H9 (cell line): ENCODE data around the gene SH3RF3. TPM values are rescaled to one million over a fixed set of nuclear protein-coding genes. Genes with fewer than 3 reads are reported as not detected.

ENCODE experiments used
- DNase-seq: peaks from one replicate; pipeline ENCODE4 v3.0.0-alpha.2; 2017
- H2AFZ ChIP-seq: one replicate; pipeline ENCODE4 v1.6.1; 2013; ENCODE audit warnings: mild to moderate bottlenecking, low read length, control low read depth, moderate library complexity
- H2AK5ac ChIP-seq: 2 replicates; pipeline ENCODE4 v1.6.1; 2013; ENCODE audit warnings: low read length, control low read depth, mixed read lengths; ENCODE audit not compliant: insufficient read length
- H2BK120ac ChIP-seq: one replicate; pipeline ENCODE4 v1.6.1; 2013; ENCODE audit warnings: low read depth, mild to moderate bottlenecking, low read length, control low read depth, inconsistent platforms; ENCODE audit not compliant: poor library complexity, severe bottlenecking
- H2BK12ac ChIP-seq: 2 replicates; pipeline ENCODE4 v1.6.1; 2013; ENCODE audit warnings: low read length, control low read depth, mixed read lengths, low read depth; ENCODE audit not compliant: insufficient read length
- H2BK15ac ChIP-seq: 2 replicates; pipeline ENCODE4 v1.6.1; 2013; ENCODE audit warnings: low read depth, low read length, control low read depth
- H2BK20ac ChIP-seq: one replicate; pipeline ENCODE4 v1.6.1; 2013; ENCODE audit warnings: low read depth, mild to moderate bottlenecking, low read length, control low read depth, inconsistent platforms; ENCODE audit not compliant: poor library complexity, severe bottlenecking
- H2BK5ac ChIP-seq: 2 replicates; pipeline ENCODE4 v1.6.1; 2013; ENCODE audit warnings: low read length, control low read depth, mixed read lengths; ENCODE audit not compliant: insufficient read length
- H3K14ac ChIP-seq: 2 replicates; pipeline ENCODE4 v1.6.1; 2013; ENCODE audit warnings: low read length, control low read depth; ENCODE audit not compliant: insufficient read depth
- H3K18ac ChIP-seq: 2 replicates; pipeline ENCODE4 v1.6.1; 2013; ENCODE audit warnings: low read depth, mild to moderate bottlenecking, mixed read lengths, low read length, control low read depth; ENCODE audit not compliant: insufficient read length
- H3K23ac ChIP-seq: 2 replicates; pipeline ENCODE4 v1.6.1; 2013; ENCODE audit warnings: low read length, control low read depth, mixed read lengths, low read depth; ENCODE audit not compliant: insufficient read length
- H3K23me2 ChIP-seq: 2 replicates; pipeline ENCODE4 v1.6.1; 2013; ENCODE audit warnings: low read depth, mild to moderate bottlenecking, mixed read lengths, low read length, control low read depth; ENCODE audit not compliant: insufficient read length, poor library complexity, severe bottlenecking
- H3K27ac ChIP-seq: 2 replicates; pipeline ENCODE4 v1.5.1; 2013; ENCODE audit warnings: low read length, control low read depth, mixed read lengths, low read depth; ENCODE audit not compliant: insufficient read length
- H3K27me3 ChIP-seq: 2 replicates; pipeline ENCODE4 v1.6.1; 2013; ENCODE audit warnings: low read length, control low read depth, inconsistent platforms; ENCODE audit not compliant: insufficient read depth
- H3K4ac ChIP-seq: 2 replicates; pipeline ENCODE4 v1.6.1; 2013; ENCODE audit warnings: low read depth, mild to moderate bottlenecking, control low read depth, inconsistent platforms, low read length, moderate library complexity
- H3K4me1 ChIP-seq: 2 replicates; pipeline ENCODE4 v1.6.1; 2013; ENCODE audit warnings: low read length, control low read depth, inconsistent platforms; ENCODE audit not compliant: insufficient read depth
- H3K4me2 ChIP-seq: 2 replicates; pipeline ENCODE4 v1.6.1; 2013; ENCODE audit warnings: low read length, control low read depth, mixed read lengths; ENCODE audit not compliant: insufficient read length, insufficient read depth
- H3K56ac ChIP-seq: 2 replicates; pipeline ENCODE4 v1.6.1; 2013; ENCODE audit warnings: low read depth, mild to moderate bottlenecking, mixed read lengths, low read length, control low read depth; ENCODE audit not compliant: insufficient read length
- H3K79me1 ChIP-seq: 2 replicates; pipeline ENCODE4 v1.6.1; 2013; ENCODE audit warnings: low read depth, mild to moderate bottlenecking, moderate library complexity, low read length, control low read depth, inconsistent platforms; ENCODE audit not compliant: insufficient read depth, poor library complexity, severe bottlenecking
- H3K79me2 ChIP-seq: 2 replicates; pipeline ENCODE4 v1.6.1; 2013; ENCODE audit warnings: low read length, control low read depth, inconsistent platforms; ENCODE audit not compliant: insufficient read depth
- H3K9ac ChIP-seq: 2 replicates; pipeline ENCODE4 v1.6.1; 2013; ENCODE audit warnings: low read length, control low read depth, mixed read lengths; ENCODE audit not compliant: insufficient read length; ENCODE audit errors: extremely low read depth
- H3K9me3 ChIP-seq: one replicate; pipeline ENCODE4 v1.6.1; 2013; ENCODE audit warnings: low read depth, low read length, inconsistent platforms; ENCODE audit not compliant: control insufficient read depth
- H3T11ph ChIP-seq: one replicate; pipeline ENCODE4 v1.6.1; 2013; ENCODE audit warnings: mild to moderate bottlenecking, low read length, control low read depth, inconsistent platforms
- H4K20me1 ChIP-seq: one replicate; pipeline ENCODE4 v1.6.1; 2013; ENCODE audit not compliant: control insufficient read depth, insufficient read length, insufficient read depth
- H4K5ac ChIP-seq: 2 replicates; pipeline ENCODE4 v1.6.1; 2013; ENCODE audit warnings: low read depth, mild to moderate bottlenecking, mixed read lengths, low read length, control low read depth; ENCODE audit not compliant: insufficient read length
- H4K8ac ChIP-seq: replicated peaks from 2 replicates; pipeline ENCODE4 v1.6.1; 2013; ENCODE audit warnings: low read length, control low read depth, mixed read lengths, low read depth; ENCODE audit not compliant: insufficient read length
- H4K91ac ChIP-seq: 2 replicates; pipeline ENCODE4 v1.6.1; 2013; ENCODE audit warnings: low read depth, mild to moderate bottlenecking, moderate library complexity, mixed read lengths, low read length, control low read depth; ENCODE audit not compliant: insufficient read length
- H3K27ac Mint-ChIP-seq, 3 experiments: 2 replicates in 2 of 3; 3 replicates in 1 of 3; pipeline ENCODE4 v1.8.0; 2020 to 2021; ENCODE audit warnings: mixed read lengths in 3 of 3, mild to moderate bottlenecking in 1 of 3, moderate library complexity in 1 of 3
- H3K27me3 Mint-ChIP-seq: 2 replicates; pipeline ENCODE4 v1.8.0; 2021; ENCODE audit warnings: low read depth, mild to moderate bottlenecking, moderate library complexity, mixed read lengths
- H3K36me3 Mint-ChIP-seq, 3 experiments: 2 replicates in 2 of 3; 3 replicates in 1 of 3; pipeline ENCODE4 v1.8.0; 2020 to 2021; ENCODE audit warnings: low read depth in 3 of 3, mixed read lengths in 3 of 3; ENCODE audit not compliant: insufficient read depth in 1 of 3
- H3K4me1 Mint-ChIP-seq, 2 experiments: 2 replicates each; pipeline ENCODE4 v1.8.0; 2020; ENCODE audit warnings: mixed read lengths in 2 of 2
- H3K4me3 Mint-ChIP-seq, 2 experiments: 2 replicates in 1 of 2; 3 replicates in 1 of 2; pipeline ENCODE4 v1.8.0; 2020 to 2021; ENCODE audit warnings: mild to moderate bottlenecking in 2 of 2, mixed read lengths in 2 of 2, moderate library complexity in 1 of 2
- H3K9me3 Mint-ChIP-seq, 2 experiments: 2 replicates in 1 of 2; 3 replicates in 1 of 2; pipeline ENCODE4 v1.8.0; 2020; ENCODE audit warnings: mild to moderate bottlenecking in 2 of 2, mixed read lengths in 2 of 2, moderate library complexity in 1 of 2
- WGBS: extraction: QIAGEN DNeasy Blood & Tissue Kit; methylation state at CpG from one replicate; pipeline ENCODE4 v1.1.7; 2013; ENCODE audit warnings: missing lambda C conversion rate, low lambda C conversion rate, mixed read lengths; ENCODE audit not compliant: insufficient read length; ENCODE audit errors: extremely low coverage; 5-methylcytosine and 5-hydroxymethylcytosine counted together
- total RNA-seq: library from RNA; stranded (reverse); gene quantifications from 2 replicates; pipeline ENCODE4 v1.2.1, GENCODE V29; 2021
- TF ChIP-seq, protein P1 (sequence below): fragments of 200-600 bp; sonication (generic); conservative IDR thresholded peaks from 3 replicates; pipeline ENCODE4 v1.8.0; 2021; ENCODE audit warnings: antibody characterized with exemption, mild to moderate bottlenecking

SH3RF3 gene
- total RNA-seq, 1 experiment from 2014 or later, result 0.46 TPM

DNA sequence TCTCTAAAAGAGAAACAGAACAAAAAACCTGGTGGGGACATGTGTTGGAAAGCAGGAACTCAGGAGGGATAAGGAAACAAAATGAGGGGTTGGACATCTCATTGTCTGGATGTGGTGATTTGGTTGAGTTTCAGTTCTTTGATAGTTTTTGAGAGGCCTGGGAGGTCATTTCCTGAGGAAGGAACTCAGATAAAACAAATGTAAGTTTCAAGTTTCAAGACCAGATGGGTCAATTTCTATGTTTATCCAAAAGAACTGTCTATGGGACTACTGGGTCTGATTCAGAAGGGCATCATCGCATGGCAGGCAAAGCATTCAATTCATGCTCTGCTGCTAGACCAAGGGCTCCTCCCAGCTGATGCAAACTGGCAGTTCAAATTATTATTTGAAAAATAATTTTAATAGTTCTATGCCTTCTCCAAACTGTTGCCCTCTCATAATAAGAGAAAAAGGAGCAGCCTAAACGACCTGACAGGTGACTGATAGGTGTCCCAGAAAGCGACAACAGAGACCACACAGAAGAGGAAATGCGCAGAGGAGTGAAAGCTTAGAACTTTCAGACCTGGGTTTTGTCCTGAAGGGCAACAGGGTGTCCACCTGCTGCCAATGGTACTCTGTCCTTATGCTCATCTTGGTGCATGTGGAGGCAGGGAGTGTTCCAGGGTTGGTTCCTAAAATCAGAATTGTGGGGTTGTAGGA, 39.3 kb upstream of the SH3RF3 start:
- H2BK5ac ChIP-seq, result no peak overlapping the region
- no CpG with 5 or more reads among the region's 4 CpGs for WGBS
- peaks cover 11% of the 10 kb centered on the region for H3K27me3 Mint-ChIP-seq

More for the DNA sequence above, 39.3 kb upstream of the SH3RF3 start:
- Histone ChIP-seq H3T11ph (no peak overlapping the region), H3K14ac (no peak overlapping the region), H3K23me2 (no peaks in the 10 kb centered on the region), H3K79me2 (no peaks in the 10 kb centered on the region), H2BK12ac (no peak overlapping the region), H3K56ac (no peak overlapping the region), H3K79me1 (no peaks in the 10 kb centered on the region), H3K9ac (no peak overlapping the region), H4K8ac (no peak overlapping the region), H4K5ac (no peak overlapping the region), H2BK120ac (no peak overlapping the region), H3K4me1 (no peaks in the 10 kb centered on the region), H3K18ac (no peak overlapping the region), H2BK20ac (no peak overlapping the region), H2BK15ac (no peak overlapping the region), H3K23ac (no peak overlapping the region), H3K27ac (no peak overlapping the region), H3K9me3 (no peaks in the 10 kb centered on the region), H3K4ac (no peak overlapping the region), H4K91ac (no peak overlapping the region), H4K20me1 (no peaks in the 10 kb centered on the region), H3K4me2 (no peak overlapping the region), H2AFZ (no peak overlapping the region), H2AK5ac (no peak overlapping the region), H3K27me3 (no peaks in the 10 kb centered on the region)
- TF ChIP-seq, protein P1, sequence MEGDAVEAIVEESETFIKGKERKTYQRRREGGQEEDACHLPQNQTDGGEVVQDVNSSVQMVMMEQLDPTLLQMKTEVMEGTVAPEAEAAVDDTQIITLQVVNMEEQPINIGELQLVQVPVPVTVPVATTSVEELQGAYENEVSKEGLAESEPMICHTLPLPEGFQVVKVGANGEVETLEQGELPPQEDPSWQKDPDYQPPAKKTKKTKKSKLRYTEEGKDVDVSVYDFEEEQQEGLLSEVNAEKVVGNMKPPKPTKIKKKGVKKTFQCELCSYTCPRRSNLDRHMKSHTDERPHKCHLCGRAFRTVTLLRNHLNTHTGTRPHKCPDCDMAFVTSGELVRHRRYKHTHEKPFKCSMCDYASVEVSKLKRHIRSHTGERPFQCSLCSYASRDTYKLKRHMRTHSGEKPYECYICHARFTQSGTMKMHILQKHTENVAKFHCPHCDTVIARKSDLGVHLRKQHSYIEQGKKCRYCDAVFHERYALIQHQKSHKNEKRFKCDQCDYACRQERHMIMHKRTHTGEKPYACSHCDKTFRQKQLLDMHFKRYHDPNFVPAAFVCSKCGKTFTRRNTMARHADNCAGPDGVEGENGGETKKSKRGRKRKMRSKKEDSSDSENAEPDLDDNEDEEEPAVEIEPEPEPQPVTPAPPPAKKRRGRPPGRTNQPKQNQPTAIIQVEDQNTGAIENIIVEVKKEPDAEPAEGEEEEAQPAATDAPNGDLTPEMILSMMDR, result no peak
- H3K36me3 Mint-ChIP-seq, result peaks cover 6 to 12% (median 10%) of the 10 kb centered on the region in 3 experiments; a peak in 5 of 7 replicates
- H3K27ac Mint-ChIP-seq, result no peak overlapping the region
- peaks cover 34 to 37% of the 10 kb centered on the region in 2 experiments for H3K9me3 Mint-ChIP-seq
- no peak for DNase-seq
- H3K4me1 Mint-ChIP-seq, result no peaks in the 10 kb centered on the region; a peak in 1 of 4 replicates
- H3K4me3 Mint-ChIP-seq, result no peak overlapping the region
